Measurements from ENCODE around the gene ARL17A.
"Not testable (repeated sequence)": the region's sequence is repeated elsewhere in the genome, so short reads cannot be mapped to it uniquely, and the experiment has no call there.

GRCh38 chr17:46611304-46611703 lies 31.8 kb upstream of the ARL17A start:
- not testable (repeated sequence) for TF ChIP-seq CTCF (IDR thresholded peaks at IDR 0.05; ENCODE audit: insufficient read depth, low read length); REST (IDR thresholded peaks at IDR 0.05; ENCODE audit: insufficient replicate concordance, low read depth); POLR2AphosphoS5 (IDR thresholded peaks at IDR 0.05; ENCODE audit: low read depth); GABPA (IDR thresholded peaks at IDR 0.05; ENCODE audit: low read depth); SPI1 (IDR thresholded peaks at IDR 0.05; ENCODE audit: borderline replicate concordance, low read depth)
